ENCODE measurements around the gene FBXW8.

The FBXW8 gene

DNA sequence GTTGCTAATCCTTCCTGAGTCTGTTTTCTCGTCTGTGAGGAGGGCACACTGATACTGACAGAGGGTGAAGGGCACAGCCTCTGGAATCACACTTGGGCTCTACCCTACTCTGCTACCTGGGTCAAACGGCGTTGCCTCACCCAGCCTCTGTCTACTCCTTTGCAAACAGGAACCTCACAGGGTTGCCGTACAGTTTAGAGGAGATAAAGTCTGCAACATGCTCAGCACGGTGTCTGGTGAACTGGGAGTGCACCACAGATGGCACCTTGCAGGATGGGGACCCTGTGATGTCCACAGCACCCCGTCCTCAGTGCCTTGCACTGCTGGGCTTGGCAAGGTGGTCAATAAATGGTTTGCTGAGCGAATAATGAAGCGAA, 150.2 kb downstream of the FBXW8 start:
- DNase-seq: no peak

DNA sequence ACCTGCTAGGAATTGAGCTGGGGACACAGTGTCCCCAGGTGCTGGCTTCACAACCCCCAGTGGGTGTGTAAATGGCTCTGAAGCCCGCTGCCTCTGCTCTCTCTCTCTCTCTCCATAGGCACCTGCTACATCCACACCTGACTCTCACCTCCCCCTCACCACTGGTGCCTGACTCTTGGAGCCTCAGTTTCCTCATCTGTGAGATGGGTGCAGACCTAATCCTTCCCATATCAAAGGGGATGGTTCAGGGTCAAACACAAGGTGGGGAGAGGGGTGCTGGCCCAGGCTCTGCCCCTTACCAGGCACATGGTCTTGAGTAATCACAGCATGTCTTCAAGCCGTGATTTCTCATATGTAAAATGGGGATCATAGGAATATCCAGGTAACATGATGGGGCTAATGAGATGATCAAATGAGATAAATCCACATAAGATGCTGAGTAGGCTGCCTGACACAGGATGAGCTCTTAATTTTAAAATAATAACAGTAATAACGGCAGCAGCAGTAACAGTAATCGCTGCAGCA, 150.9 kb downstream of the FBXW8 start:
- no peak for DNase-seq

DNA sequence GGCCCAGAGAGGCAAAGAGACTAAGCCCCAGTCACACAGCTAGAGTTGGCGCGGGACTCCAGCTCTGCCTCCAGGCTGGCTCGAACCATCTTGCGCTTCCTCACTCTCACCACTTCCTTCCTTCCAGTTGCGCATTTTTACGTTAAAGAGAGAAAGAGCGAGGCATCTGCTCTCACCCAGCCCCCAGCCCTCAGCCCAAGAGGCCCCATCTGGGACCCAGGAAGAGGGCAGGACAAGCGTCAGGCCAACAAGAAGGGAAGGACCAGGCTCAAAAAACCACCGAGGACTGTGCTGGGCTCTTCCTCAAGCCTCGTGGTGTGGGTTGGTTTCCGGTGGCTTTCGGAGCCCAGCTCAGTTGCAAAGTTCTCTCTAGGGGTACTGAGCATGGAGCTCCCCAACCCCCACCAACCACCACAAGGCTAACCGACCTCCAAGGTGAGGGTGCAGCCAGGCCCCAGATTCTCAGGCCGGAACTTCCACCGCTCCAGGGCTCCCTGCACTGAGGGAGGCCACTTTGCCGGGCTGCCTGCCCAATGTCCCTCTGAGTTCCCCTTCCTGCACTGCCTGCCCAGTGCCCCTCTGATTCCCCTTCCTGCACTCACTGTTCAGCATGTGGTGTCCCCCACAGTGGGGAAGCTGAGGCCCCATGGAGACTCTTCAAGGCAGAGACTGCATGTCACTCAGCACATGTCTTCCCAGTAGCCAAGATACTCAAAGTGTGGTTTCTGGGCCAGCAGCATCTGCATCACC, 152.6 kb downstream of the FBXW8 start:
- DNase-seq: no peak

DNA sequence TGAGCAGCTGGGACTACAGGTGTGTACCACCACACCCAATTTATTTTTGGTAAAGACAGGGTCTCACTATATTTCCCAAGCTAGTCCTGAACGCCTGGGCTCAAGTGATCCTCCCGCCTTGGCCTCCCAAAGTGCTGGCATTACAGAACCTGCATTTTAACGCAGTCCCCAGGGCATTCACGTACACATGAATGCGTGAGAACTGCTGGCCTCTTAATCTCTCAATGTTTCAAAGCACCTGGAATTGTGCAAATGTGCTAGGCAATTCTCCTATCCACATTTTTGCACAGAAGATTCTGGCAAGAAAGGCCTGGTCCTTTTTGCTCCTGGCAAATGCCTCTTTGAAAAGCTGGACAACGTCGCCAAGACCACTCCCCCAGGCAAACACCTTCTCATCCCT, 153.3 kb downstream of the FBXW8 start:
- DNase-seq: no peak

DNA sequence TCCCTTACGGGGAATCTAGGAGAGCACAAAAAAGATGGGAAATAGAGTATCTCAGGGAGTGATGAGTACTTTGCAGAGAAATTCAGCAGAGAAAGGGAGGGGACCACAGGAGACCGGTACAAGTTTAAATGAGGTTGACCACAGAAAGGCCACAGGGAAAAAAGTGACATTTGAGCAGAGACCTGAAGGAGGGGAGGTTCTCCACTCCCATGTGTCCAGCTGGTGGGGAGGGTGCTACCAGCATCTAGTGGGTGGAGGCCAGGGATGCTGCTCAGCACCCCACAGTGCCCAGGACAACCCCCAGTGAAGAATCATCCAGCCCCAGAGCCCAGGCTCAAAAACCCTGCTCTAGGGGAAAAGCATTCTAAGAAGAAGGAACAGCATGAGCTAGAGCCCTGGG, 153.8 kb downstream of the FBXW8 start:
- DNase-seq: no peak

DNA sequence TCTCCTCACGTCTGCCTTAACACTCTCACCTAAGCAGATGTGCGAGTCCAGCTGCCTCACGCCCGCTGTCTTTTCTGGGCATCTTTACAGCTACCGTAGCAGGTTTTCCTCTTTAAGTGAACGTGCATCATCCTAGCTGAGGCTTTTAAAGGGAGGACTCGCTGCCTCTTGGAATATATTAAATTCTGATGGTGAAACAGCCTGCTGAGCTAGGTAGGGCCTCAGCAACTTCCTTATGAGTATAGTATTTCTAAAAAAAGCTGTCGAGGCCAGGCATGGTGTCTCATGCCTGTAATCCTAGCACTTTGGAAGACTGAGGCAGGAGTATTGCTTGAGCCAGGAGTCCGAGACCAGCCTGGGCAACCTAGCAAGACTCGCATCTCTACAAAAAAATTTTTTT, 156.3 kb downstream of the FBXW8 start:
- no peak for DNase-seq

DNA sequence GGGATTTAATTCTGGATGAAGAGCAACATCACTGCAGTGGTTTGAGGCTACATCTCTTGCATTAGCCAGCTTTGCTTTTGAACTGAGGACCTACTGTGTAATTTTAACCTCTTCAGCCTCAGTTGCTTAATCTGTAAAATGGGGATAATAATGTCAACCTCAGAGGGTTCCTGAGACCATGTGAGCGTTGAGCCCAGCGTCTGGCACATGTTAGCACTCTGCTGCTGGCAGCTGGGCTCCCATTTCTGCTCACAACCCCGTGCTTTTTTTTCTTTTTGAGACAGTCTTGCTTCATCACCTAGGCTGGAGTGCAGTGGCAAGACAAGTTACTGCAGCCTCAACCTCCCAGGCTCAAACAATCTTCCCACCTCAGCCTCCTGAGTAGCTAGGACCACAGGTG, 156.9 kb downstream of the FBXW8 start:
- DNase-seq: no peak

DNA sequence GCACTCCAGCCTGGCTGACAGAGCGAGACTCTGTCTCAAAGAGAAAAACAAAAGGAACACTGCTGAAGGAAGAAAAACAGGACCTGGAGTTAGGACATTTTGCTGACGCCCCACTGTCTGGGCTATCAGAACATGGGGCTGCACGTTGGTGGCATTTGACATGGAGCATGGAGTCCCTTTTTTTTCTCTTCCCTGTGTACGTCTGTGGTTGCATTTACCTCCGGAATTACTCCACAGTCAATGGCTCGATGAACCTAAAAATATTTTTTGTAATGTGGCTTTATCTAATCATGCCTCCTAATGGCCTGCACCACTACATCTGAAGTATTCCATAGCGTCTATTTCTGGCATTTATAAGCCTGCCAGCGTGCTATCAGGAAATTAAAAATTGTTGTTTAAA, 157.7 kb downstream of the FBXW8 start:
- DNase-seq: no peak

DNA sequence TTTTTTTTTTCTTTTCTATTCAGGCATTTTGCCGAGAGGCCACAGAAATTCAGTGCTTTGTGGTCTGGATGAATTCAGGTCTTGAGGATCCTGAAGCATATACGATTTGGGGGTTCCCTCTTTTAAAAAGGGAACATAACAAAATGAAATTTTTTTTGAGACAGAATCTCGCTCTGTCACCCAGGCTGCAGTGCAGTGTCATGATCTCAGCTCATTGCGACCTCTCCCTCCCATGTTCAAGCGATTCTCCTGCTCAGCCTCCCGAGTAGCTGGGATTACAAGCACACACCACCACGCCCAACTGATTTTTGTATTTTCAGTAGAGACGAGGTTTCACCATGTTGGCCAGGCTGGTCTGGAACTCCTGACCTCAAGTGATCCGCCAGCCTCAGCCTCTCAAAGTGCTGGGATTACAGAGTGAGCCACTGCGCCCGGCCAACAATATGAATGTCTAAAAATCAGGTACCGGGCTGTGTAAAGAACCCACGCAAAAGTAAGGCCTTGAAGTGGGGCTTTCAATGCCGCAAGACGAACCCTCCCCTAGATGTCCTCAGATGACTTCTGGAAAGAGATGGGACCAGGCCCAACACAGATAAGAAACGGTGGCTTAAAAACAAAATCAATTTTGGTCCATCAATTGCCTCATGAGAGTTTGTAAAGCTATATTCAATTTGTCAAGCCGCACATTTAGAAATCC, 158.5 kb downstream of the FBXW8 start:
- no peak for DNase-seq

DNA sequence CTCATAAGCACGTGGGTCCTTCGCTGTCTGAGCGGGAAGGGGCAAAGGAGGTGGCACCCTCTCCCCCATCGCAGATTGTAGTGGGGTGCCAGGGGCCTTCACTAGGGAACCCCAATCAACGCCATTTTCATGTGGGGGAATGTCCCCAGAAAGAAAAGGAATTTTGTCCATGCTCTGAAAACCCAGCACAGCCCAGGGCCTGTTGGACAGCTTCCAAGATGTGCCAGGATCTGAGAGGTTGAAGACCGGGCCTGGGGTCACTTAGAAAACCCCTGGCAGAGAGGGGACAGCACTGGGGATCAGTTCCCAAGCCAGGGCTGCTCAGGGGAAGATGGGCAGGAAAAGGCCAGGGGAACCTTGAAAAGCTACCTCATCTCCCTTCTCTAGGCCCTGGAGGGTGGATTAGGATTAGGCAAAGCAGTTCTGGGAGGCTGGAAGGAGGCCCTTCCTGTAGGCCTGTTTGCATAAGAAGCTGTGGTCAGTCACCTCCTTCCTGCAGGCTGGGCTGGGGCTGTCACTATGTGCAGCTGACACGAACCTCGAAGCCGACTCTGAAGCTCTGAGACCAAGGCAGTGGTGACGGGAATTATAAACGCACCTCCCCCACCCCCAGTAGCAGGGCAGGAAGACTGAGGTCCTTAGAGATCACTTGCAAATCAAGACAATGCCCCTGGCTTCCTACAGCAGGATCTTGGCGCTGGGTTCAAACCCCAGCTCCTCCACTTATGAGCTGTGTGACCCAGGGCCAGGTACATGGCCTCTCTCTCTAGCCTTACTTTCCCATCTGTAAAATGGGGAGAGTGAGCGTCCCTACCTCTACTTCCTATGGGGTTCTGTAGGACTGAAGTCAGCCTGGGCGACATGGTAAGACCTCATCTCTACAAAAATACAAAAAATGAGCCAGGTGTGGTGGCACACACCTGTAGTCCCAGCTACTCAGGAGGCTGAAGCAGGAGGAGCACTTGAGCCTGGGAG, 159.5 kb downstream of the FBXW8 start:
- no peak for DNase-seq

DNA sequence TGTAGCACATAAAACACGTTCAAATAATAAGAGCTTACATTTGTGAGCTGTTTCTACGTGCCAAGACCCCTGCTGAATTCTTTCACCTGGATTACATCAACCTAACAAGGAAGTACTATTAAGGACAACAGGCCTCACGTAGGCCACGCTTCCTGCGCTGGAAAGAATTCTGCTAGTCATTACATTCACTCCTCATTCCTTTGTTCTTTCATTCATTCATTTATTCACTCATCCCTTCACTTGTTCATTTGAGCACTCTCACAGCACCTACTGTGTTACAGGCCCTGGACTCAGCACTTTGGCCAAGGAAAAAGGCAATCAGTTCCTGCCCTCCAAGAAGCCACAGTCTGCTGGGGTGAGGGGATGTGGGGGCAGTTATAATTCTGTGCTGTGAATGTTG, 160.3 kb downstream of the FBXW8 start:
- DNase-seq: no peak

DNA sequence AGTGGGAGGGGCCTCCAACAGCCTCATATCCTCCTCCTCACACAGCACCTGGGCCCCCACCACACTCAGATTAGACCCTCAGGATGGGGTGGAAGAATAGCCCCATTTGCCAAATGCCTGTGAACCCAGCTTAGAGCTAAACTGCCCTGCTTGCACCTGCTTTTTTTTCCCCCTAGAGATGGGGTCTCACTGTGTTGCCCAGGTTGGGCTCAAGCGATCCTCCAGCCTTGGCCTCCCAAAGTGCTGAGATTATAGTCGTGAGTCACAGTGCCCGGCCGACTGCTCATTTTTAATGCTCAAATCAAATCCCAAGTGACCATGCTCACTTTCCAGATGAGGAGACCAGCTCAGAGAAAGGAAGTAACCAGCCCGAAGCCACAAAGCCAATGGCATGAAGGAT, 161.4 kb downstream of the FBXW8 start:
- no peak for DNase-seq

DNA sequence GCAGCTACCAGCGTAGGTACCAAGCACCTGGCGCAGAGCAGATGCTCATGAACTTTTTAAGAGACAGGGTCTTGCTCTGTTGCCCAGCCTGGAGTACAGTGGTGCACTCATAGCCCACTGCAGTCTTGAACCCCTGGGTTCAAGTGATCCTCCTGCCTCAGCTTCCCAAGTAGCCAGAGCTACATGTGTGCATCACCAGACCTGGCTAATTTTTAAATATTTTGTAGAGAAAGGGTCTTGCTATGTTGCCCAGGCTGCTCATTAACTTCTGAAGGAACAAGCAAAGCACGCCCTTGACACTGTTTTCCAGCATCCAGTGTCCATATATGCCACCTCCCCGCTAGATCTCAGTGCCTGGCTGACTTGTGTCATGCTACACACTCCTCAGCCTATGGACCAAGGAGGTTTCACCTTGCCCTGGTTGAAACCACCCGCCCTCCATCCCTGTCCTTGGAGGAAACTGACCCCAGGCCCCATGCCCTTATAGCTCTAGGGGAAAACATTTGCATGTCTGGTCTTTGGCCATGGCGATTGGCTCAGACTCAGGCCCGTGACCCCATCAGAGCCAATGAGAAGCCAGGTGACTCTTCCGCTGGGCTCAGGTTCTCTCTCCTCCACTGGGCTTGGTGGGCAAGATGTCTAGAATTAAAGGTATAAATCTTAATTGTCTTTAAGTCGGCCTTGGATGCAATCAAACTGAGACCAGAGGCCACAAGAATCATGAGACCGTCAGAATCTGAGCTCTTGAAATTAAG, 162.2 kb downstream of the FBXW8 start:
- no peak for DNase-seq

DNA sequence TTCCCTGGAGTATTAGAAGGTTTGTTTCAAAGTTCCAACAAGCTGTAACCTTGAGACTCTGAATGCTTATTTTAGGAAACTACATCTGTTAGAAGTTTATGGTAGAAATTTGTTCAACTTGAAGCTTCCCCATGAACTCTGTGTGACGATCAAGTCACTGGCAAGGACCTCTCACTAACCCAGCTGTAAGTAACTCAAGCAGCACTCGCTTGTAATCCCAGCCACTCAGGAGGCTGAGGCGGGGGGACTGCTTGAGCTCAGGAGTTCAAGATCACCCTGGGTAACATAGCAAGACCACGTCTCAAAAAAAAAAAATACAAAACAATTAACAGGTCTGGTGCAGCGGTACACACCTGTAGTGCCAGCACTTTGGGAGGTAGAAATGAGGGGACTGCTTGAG, 162.9 kb downstream of the FBXW8 start:
- no peak for DNase-seq

DNA sequence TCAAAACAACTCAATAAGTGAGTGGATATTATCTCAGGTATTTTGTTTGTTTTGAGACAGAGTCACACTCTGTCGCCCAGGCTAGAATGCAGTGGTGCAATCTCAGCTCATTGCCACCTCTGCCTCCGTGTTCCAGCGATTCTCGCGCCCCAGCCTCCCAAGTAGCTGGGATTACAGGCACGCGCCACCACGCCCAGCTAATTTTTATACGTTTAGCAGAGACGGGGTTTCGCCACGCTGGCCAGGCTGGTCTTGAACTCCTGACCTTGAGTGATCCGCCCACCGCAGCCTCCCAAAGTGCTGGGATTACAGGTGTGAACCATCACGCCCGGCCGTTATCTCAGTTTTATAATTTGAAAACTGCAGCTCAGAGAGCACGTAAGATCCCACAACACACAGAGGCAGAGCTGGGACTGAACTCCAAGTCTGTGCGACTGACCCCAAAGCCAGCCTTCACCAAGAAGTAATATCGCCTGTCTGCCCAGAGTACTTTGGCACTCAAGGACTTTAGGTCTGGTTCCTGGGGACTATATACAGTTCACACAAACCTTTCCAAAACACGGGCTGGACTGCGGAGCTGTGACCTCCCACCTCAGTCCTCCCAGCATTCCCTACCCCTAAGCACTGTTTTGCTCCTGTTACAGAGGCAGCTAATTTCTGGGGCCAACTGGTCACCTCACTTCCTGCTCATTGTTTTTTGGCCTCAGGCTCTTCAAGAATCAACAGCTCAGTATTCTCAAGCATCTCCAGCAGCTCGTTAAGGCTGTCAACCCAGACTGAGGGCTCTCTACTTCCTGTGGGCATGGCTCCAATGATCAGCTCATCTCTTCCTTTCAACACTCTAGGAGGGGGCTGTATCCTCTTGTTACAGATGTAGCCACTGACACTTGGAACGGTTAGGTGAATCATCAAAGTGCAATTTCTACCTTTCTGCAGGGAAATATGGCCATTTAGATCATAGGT, 165.9 kb downstream of the FBXW8 start:
- DNase-seq: no peak

DNA sequence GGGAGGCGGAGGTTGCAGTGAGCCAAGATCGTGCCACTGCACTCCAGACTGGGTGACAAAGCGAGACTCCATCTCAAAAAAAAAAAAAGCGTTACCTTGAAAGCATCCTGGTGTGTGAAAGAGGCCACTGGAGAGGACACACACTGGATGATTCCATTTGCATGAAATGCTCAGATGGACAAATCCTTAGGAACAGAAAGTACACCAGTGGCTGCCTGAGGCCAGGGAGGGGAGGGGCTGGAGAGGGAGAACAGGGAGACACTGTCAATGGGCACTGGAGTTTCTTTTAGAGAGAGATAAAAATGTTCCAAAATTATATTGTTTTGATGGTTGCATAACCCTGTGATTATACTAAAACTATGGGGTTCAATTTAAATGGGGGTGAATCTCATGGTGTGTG, 168.7 kb downstream of the FBXW8 start:
- DNase-seq: no peak

DNA sequence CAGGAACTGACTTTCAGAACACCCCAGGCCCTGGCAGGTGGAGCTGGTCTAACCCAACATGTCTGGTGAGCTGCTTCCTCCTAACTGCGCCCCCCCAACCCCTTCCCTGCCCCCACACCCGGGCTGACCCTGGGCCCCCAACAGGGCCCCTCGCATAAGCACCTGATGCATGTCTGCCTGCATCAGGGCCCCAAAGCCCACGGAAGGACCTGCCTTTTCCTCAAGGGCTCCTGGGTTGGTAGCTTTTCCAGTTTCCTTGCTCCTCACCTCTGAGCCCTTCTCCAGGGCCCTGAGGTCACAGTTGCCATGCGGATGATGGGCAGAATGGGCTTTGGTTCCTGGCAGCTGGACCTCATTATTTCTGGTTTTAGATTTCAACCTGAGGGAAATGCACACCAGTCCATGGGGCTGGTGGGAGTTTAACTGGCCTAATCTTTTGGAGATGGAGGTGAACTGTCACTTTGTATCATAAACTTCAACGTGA, 170.0 kb downstream of the FBXW8 start:
- no peak for DNase-seq

All from NCI-H748 treated with DMSO at 0.1 percent for 48 hours (cell line).